ENCODE measurements around the gene BIN1.

- TF ChIP-seq CTCF (conservative IDR thresholded peaks at IDR 0.05; ENCODE audit: low read depth, low read length) = no peak
- TF ChIP-seq EZH2phosphoT487 (IDR thresholded peaks at IDR 0.05; ENCODE audit: borderline replicate concordance, low read length) = no peak
- no peak for TF ChIP-seq EZH2 (IDR thresholded peaks at IDR 0.05; ENCODE audit: low read length, unreplicated experiment)
Measured at GRCh38 chr2:127052057-127052770, 54.7 kb downstream of the BIN1 start.
